ENCODE results near the gene VAPB. TPM values are rescaled to one million over a fixed set of nuclear protein-coding genes. Genes with fewer than 3 reads are reported as not detected.

Gene VAPB
- total and polyA plus RNA-seq, 10 of the 15 experiments (the other 5 are each of a cell fraction or from before 2014, with no cell fraction given), result 3.2 to 28.6 (median 20.5) TPM

- no peak for TF ChIP-seq PBX3 (IDR thresholded peaks at IDR 0.05; ENCODE audit: insufficient replicate concordance, low read depth, low read length)
These were observed 13.9 kb upstream of the VAPB start (continued) for GRCh38 chr20:58374906-58375758.

- H3K27me3 ChIP-seq (replicated peaks in 1 of 2; ENCODE audit: control insufficient read depth in 2 of 2, insufficient read depth in 2 of 2, low read length in 1 of 2), result no peaks in the 10 kb centered on the region
- DNase-seq (ENCODE audit: low read depth, low spot score) (no peak), FAIRE-seq (no peak), ATAC-seq (no peak)
- no peaks in the 10 kb centered on the region; the same call in 1 of the 2 replicates for H3K4me1 ChIP-seq (ENCODE audit: control insufficient read depth, insufficient read depth, low read length)
- H3K4me2 ChIP-seq (ENCODE audit: control insufficient read depth, insufficient read depth), result no peak overlapping the region
- ChIA-PET CTCF (no interaction called here), RAD21 (ENCODE audit: unreplicated experiment) (no interaction called here), SMC1A (ENCODE audit: uncharacterized antibody, unreplicated experiment) (interaction anchor here (1.4 kb wide), 1 partner anchor 11 kb away, joined by 3 read pairs; no protein-coding TSS in a partner anchor), POLR2A (no interaction called here)
- in situ Hi-C loops (cut with MboI), result no loop called here
- no peak overlapping the region for H3K4me3 ChIP-seq
- H3K27ac ChIP-seq (ENCODE audit: control insufficient read depth, insufficient read depth), result no peak overlapping the region
- H3K9ac ChIP-seq (ENCODE audit: control insufficient read depth, insufficient read depth, low read length), result no peak overlapping the region
- WGBS (ENCODE audit: insufficient coverage, insufficient replicate concordance, low lambda C conversion rate, missing lambda C conversion rate), result 64% methylated on average over 10 of the region's 10 CpGs
- no peaks in the 10 kb centered on the region for H4K20me1 ChIP-seq (ENCODE audit: control insufficient read depth, insufficient read depth)
- no peaks in the 10 kb centered on the region for H3K79me2 ChIP-seq (ENCODE audit: control insufficient read depth, insufficient read depth, low read length)
- intact Hi-C loops (cut with micrococcal nuclease; ENCODE audit: unreplicated experiment), result no loop called here
- BruUV-seq (replicated peaks), result no TSS peak
- no peaks in the 10 kb centered on the region; the same call in 2 of the 3 replicates for H3K9me3 ChIP-seq (replicated peaks; ENCODE audit: control insufficient read depth, insufficient read depth, low read length)
- no peaks in the 10 kb centered on the region for H3K36me3 ChIP-seq (ENCODE audit: control insufficient read depth in 2 of 2, insufficient read depth in 2 of 2, low read length in 1 of 2)
- no peak overlapping the region for H2AFZ ChIP-seq (ENCODE audit: control insufficient read depth, low read depth, low read length)
- TF ChIP-seq TAF1 (IDR thresholded peaks at IDR 0.05; ENCODE audit: borderline replicate concordance, low read depth, low read length), result no peak
- no peak for TF ChIP-seq ZNF592 (IDR thresholded peaks at IDR 0.05)
- no peak for TF ChIP-seq KLF5 (IDR thresholded peaks at IDR 0.05; ENCODE audit: partially characterized antibody)
- no peak for TF ChIP-seq SMARCA5 (IDR thresholded peaks at IDR 0.05)
- TF ChIP-seq CTCF (IDR thresholded peaks at IDR 0.05 in 2 of 3, conservative IDR thresholded peaks at IDR 0.05 in 1 of 3; ENCODE audit: control insufficient read depth in 2 of 3, extremely low read depth in 1 of 3, insufficient read depth in 1 of 3, low read depth in 3 of 3, low read length in 3 of 3), result no peak
- TF ChIP-seq JUND (IDR thresholded peaks at IDR 0.05; ENCODE audit: low read depth, low read length), result no peak
- no peak for TF ChIP-seq FOXM1 (IDR thresholded peaks at IDR 0.05; ENCODE audit: low read depth, low read length)
- TF ChIP-seq PAX8 (IDR thresholded peaks at IDR 0.05), result no peak
- TF ChIP-seq CBX3 (IDR thresholded peaks at IDR 0.05; ENCODE audit: borderline replicate concordance, low read depth), result no peak
- no peak for TF ChIP-seq IRF5 (IDR thresholded peaks at IDR 0.05; ENCODE audit: borderline replicate concordance)
- TF ChIP-seq PAX5 (IDR thresholded peaks at IDR 0.05; ENCODE audit: borderline replicate concordance, low read depth, low read length), result no peak
These were observed 13.2 kb upstream of the VAPB start for GRCh38 chr20:58375759-58376352.
